ENCODE results near the gene RETREG1.
"Not testable (repeated sequence)": the region's sequence is repeated elsewhere in the genome, so short reads cannot be mapped to it uniquely, and the experiment has no call there.

RETREG1 gene

GRCh38 chr5:16446993-16447392 lies 169.8 kb downstream of the RETREG1 start:
- DNase-seq: no peak

- no peak for DNase-seq
Observed at GRCh38 chr5:16437977-16438376, 178.8 kb downstream of the RETREG1 start.

GRCh38 chr5:16436065-16436682 lies 180.6 kb downstream of the RETREG1 start:
- DNase-seq: not testable (repeated sequence)

- DNase-seq: no peak
Observed at GRCh38 chr5:16431490-16431889, 185.3 kb downstream of the RETREG1 start.

- no peak for DNase-seq
Observed at GRCh38 chr5:16430349-16431089, 186.3 kb downstream of the RETREG1 start.

- DNase-seq: no peak
Observed at GRCh38 chr5:16428359-16428758, 188.4 kb downstream of the RETREG1 start.

GRCh38 chr5:16427587-16427986 lies 189.2 kb downstream of the RETREG1 start:
- DNase-seq: no peak

All from stimulated activated naive CD4-positive, alpha-beta T cell (primary cell).